Superior temporal gyrus (tissue), 1 donor: ENCODE data around the gene PLCB2.
A peak's percentile ranks its signal among the peaks of the same experiment; 100 is the strongest.

Experiments used
- DNase-seq: peaks from one replicate; pipeline ENCODE4 v3.0.0-alpha.2; 2016; ENCODE audit errors: extremely low spot score

PLCB2 gene

DNA sequence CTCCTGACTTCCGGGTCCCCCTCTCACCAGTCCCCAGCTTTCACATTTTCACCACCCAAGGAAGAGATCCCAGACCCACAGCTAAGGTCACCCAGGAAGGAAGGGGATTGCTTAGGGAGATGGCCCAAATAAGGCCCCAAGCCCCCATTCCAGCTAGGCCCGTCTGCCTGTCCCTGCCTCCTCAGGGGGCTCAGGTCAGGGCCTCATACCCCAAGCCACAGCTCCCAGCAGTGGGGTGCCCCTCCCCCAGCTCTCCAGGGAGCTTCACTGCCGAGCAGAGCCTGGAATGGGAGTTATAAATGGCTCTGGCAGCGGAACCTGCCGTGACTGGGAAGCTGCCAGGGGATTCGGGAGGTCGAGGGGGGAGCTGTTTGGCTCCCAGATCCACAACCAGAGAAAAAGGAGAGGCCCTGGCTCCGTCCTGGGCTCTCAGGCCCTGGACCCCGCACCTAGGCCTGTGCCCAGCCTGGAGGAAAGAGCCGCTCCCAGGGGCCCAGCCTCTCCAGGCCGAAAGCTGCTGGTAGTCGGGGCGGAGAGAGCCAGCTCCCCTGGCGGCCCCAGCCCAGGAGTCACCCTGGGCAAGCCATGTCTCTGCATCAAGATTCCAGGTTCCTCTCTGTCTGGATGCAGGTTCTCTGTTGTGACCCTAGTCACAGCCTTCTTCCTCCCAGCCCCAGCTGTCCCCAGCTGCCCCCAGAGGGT is 32.5 kb upstream of the PLCB2 start:
- peak; percentile 58 for DNase-seq

DNA sequence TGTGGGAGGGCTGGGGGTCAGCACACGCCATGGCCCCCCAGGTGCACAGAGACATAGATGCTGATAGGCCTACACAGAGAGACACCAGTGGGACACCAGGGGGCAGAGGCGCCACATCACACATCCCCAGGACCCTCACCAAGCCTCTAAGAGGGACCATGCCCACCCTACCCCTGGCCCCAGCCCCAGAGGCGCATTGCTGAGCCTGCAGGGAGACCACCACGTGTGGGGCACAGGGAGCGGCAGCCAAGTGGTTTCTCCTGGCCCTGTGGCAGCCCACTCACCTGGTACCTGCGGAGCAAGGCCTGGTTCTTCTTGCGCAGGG is 31.8 kb upstream of the PLCB2 start:
- no peak for DNase-seq

DNA sequence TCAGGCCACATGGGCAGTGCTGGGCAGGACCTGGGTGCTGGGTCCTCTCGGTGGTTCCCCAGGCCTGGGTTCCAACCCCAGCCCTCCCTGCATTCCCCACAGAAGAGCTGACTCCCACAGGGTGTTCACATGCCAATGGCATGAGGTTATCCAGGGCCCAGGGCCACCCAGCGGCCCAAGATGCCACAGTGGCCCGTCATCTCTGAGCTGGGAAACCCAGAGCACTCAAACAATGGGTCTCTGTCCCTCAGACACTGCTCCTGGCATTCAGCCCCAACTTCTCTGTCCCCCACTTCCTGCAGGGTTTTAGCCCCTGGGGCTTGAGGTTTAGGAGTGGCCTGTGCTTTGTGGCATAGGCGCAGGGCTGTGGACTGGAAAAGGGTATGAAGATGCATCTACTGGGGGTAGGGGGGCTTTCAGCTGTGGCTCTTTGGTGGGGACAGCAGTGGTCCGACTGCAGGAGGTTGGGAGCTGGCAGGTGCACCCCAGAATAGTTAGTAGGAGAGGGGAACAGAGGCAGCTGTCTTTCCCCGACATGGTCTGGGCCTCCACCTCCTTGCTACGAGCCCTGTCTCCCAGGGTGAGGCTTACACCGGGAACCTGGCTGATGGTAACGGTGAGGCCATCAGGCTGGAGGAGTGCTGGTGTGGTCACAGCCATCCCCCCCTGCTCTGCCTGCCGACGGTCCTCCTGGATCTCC is 31.3 kb upstream of the PLCB2 start:
- peak; percentile 85 for DNase-seq

DNA sequence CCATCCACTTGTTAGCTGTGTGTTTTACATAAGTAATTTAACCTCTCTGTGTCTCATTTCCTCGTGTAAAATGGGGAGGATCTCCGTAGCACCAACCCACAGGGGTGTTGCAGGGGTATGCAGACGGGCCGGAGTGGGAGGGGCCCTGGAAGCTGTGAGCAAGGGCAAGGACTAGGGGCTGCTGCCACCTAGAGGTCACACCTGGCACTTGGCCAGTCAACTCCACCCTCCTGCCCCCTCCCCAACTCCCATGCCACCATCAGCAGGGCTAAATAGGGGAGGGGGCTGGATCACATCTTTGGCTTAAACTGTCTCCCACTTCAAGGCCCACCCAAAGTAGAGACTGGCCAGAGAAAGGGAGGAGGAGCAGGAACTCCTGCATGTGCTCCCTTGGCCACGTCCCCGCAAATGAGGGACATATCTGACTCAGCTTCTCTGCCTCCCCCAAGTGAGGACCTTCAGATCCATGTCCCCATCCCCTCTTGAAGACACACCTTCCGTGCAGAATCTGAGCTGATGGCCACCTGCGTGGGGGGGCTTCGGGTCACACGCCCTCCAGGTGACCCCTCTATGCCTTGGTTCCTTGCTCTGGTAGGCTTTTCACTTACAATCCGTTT is 30.4 kb upstream of the PLCB2 start:
- DNase-seq, result no peak

DNA sequence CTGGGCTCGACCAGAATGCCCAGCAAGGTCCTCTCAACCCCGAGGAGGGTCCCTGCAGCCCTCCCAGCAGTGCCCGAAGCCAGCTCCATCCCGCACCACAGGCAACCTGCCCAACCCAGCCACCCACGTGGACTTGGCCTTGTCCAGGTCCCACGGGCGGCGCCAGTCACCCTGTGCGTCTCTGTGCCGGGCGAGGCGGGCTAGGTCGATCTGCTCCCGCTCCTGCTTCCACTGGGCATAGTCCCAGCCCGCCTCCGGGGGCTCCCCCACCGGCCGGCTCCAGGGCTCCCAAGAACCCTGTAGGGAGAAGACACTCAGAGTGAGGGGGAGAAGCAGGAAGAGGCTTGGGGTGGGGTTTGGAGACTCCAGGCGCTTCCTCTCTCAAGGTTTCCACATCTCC is 29.9 kb upstream of the PLCB2 start:
- DNase-seq, result no peak

DNA sequence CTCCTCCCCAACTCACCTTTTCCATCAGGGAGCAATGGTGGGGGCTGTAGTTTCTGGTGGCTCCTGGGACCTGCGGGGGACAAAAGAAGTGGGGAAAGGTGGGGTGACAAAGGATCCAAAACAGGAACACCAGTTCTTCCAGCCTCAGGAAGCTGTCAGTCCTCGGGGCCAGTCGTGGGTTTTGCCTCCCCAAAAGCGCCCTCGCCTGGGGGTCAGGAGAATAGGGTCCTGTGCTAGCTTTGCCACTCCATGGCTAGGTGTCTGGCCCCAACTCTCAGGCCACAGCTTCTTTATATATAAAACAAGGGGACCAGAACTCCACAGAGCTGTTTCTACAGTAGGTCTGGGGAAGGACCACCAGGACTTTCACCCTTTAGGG is 29.0 kb upstream of the PLCB2 start:
- DNase-seq, result no peak

DNA sequence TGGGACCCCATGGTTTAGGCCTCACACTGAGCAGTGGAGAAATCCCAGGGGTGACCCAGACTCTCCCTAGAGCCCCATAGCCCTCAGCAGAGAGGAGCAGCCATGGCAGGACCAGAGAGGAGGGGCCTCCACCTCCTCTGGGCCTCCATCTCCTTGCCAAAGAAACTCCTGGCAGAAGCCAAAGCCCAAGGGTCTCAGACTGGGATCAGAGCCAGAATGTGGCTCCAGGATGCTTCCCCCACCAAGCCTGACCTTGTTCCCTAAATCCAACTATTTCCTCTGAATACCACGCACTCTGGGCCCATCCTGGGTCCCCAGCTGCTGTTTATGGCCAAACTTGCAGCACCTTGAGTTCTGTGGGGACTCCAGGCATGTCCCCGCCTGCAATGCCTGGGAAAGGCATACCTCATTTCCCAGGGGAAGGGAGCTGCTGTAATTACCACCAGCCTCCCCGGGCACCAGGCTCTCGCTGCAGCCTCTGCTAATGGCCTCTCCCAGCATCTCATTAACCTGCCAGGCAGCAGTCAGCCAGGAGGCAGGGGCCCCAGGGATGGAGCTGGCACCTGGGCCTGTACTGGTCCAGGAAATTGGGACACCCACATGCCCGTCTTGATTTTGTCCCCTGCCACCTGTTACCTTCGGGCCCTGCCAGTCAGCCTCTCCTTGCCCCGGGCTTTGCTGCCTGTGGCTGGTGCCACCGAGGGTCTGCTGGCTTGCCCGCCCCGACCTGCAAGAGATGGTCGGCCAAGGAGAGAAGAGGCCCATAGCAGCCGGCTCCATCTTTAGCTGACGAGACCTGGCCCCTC is 28.4 kb upstream of the PLCB2 start:
- no peak for DNase-seq

DNA sequence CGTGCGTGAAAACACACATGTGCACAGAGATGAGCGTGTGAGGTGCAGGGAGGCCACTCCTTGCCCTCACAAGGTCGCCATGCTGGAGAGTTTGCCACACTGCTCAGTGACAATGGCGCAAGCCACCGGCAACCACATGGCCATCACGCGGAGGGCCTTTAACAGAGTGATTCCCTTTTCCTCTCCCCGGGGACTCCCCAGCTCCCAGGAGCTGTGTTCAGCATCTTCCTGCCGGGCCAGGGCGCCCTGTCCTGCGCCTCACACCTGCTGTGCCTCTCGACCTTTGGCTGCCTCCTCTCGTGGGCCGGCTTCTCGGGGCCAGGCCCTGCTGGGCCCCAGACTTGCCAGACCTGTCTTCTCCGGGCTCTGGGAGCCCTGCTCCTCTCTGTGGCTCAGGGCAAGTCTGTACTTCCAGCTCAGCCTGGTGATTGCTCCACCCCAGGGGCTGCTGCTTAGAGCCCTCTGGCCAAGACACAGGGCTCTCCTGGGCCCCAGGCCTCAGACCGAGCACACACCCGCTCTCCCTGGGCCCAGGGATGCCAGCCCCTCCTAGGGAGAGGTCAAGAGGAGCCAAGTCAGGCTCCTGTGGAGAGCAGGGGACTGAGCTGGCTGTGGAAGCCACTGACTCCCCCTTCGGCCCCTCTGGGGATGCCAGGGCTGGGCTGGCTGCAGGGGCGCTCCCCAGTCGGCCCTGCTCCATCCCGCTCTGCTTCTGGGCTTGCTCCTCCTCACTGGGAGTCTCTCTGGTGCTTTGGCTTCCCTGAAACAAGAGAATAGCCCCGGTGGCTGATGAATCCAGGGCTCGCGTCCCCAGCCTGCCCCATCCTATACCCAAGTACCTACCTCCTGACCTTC is 27.4 kb upstream of the PLCB2 start:
- DNase-seq, result no peak

DNA sequence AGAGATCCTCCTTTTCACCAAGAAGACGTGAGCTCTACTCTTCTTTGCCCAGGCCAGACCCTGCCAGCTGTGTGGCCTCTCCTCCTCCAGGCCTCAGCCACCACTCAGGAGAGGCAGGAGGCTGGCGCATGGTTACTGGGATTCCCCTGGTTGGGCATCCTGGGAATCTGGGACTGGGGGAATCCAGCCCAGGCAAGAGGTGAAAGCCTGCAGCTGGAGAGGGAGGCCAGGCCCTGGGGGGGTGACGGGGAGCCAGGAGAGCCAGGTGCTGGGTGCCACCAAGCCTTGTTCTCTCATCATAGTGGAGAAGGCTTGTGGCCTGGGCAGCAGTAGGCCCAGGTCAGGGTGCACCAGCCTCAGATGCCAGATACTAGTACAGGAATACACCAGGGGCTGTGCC is 26.8 kb upstream of the PLCB2 start:
- DNase-seq, result no peak

DNA sequence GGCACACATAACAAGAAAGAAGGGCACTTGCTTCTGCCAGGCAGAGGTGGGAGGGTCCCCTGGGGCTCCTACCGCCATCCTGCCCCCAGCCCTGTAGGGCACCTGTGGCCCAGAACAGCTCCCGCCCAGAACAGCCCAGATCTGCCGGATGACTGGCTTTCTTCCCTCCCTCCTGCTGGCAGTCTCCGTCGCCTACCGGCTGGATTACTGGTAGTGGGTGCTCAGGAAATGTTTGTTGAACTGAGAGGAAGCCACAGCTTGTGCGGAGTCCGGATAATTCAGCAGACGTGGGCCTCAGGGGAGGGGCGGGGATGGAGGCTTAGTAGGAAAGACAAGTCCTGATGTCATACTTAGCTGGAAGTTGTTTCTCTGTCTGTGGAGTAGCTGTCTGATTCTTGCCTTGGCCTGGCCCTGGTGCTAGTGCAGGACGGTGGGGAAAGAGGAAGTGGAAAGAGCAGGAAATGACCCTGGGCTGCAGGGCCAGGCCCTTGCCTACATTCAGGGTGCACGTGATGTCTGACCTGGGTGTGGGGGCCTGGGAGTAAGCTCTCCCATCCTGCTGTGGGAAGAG is 26.3 kb upstream of the PLCB2 start:
- DNase-seq, result no peak

DNA sequence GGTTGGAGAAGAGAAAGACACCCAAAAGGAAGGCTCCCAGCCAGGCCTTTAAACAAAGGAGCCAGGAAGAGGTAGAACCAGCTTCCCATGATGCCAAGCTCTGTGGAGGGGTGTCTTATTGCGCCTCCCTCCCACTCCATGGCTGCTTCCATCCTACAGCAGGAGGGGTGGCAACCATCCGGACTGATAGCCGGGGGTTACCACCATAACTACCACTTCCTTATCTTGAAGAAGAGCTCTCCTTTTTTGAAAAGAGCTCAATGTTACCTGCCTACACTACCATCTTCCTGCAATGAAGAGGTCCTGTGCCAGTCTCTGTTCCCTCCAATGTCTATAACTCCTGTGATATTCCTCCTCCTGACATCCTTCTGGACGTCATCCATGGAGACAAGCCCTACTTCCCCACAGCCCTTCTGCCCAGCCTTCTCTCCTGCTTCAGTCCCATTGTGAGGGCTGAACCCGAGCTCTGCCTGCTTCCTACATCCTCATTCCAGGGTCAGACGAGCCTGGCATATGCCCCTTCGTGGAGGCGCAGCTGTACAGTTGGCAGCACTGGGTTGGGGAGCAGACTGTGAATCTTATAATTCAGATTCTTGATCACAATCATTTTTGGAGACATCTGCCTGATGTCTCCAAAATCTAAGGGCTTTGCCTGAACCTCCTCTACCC is 24.5 kb upstream of the PLCB2 start:
- DNase-seq, result no peak

DNA sequence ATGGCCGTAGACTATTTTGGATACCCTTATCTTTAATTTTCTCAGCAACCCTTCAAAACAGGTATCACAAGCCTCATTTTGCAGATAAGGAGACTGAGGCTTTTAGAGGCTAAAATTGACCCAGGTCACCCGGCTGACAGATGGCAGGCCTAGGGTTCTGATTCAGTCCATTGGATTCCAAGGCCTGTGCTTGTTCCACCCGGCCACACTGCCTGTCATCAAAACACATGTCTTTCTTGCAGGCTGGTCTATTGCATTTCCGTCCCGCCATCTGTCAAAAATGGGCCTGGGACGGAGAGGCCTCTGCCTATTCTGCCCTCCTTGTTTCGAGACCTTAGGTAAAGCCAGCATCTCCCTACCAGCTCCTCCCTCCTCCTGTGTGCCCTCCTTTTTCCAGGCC is 23.9 kb upstream of the PLCB2 start:
- no peak for DNase-seq

DNA sequence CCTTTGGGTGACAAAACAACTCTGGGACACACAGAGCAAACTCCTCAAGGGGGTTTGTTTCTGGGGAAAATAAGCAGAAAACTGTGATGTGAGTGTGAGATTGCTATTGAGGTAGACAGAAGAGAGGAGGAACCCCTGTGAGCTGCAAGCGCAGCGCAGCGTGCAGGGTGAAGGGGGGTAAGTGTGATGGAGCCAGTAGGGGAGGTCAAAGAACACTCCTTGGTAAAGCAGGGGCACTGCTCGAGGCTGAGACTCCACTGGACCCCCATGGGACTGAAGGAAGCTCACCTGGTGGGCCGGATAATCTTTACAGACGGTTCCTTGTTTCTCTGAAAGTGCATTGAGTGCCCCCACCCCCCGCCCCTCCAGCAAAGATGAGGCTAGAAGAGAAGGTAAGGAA is 23.3 kb upstream of the PLCB2 start:
- DNase-seq, result no peak

DNA sequence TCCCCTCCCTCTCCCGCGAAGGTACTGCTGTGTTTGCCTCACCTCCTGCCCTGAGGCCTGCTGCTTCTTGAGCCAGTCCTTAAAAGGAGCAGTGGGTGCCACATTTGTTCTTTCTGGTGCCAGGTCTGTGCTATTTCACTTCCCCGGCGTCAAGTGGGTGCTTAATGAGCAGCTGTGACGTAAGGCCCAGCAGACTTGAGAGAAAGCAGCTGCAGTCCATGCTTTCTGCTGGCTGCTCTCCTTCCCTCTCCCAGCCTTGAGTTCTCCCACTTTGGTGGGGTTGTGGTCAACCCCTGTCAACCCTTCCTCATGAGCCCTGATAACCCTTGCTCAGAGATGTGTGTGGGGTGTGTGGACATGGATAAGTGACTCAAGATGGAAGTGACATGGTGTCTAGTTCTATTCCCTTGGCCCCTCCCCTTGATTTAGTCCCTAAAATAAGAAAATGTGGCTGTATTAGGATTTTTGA is 22.7 kb upstream of the PLCB2 start:
- no peak for DNase-seq

DNA sequence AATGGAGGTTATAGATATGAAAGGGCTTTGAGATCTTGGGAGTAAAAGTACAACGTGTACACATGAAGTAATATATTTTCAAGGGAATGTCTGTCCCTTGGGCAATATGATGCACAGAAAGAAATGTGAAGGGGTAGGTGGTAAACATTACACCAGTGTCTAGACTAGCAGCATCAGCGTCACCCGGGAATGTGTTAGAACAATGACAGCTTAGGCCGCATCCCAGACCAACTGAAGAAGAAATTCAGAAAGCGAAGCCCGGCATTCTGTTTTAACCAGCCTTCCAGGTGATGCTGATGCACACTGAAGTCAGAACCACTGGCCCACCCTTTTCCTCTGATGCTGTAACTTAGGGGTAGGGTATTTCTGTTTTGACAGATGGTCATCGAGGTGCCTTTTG is 22.1 kb upstream of the PLCB2 start:
- DNase-seq, result no peak

DNA sequence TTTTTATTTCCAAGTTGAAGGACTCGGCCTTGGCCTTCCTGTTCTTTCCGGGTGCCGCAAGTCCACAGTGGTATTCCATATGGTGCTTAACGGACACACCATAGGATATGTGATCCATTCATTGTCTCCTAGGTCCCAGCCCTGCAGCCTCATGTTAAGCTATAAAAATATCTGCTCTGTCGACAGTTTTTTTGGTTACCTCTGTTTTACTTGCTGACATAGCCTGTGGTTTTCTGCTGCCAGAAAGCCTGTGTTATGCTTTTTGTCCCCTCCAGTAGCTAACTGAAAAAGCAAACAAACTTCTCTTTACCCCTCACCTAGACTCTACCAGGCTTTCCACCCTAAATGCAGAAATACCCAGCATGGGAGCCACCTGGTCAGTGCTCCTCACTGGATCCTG is 21.0 kb upstream of the PLCB2 start:
- DNase-seq, result no peak

DNA sequence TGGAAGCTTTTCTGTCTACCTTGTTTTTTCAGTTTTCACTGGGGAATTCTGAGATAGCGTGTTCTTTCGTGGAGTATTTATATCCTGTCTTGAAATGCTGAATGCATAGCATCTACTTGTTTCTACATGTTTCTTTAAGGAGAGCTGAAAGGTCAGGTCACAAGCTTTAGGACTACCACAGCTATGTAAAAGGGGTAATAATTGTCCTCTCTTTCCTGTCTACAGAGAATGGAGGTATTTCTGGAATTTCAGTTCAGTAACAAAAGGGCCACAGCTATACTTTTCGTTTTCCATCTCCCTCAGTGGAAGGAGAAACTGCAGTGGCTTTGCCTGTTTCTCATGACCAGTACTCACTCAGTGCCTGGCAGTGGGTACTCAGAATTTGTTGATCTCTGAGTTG is 20.4 kb upstream of the PLCB2 start:
- no peak for DNase-seq

DNA sequence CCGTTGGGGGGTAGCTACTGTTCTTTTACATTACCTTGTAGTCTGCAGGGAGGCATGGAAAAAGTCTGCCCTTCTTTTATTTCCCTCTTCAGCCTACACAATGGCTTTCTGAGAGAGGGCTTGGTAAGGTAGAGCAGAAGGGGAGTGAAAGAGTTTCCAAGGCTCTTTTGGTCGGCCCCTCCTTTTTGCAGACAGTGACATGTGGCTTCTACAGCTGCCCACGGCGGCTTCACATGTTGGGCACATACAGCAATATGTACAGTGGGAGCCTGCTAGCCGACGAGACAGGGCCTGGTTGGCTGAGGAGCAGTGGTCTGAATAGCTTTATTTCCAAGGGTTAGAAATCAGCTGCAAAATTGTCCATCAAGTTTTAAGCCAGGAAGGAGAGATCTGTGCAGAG is 19.7 kb upstream of the PLCB2 start:
- DNase-seq, result no peak

DNA sequence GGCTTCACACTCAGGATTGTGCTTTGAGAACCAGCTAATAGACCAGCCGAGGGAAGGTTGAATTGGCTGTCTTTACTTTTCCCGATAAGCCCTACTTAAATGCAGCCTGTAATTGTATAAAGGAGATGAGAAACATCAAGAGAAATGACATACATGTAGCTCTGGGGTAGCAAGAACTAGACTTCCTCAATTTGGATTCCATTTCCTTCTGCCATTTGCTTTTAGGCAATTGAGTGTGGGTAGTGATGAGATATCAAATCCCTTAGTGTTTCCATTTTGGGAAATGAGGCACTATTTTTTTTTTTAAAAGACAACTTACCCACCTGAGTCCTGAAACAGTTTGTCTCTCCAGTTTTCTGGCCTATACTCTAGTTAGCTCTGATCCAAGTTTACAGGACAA is 18.0 kb upstream of the PLCB2 start:
- DNase-seq, result no peak

DNA sequence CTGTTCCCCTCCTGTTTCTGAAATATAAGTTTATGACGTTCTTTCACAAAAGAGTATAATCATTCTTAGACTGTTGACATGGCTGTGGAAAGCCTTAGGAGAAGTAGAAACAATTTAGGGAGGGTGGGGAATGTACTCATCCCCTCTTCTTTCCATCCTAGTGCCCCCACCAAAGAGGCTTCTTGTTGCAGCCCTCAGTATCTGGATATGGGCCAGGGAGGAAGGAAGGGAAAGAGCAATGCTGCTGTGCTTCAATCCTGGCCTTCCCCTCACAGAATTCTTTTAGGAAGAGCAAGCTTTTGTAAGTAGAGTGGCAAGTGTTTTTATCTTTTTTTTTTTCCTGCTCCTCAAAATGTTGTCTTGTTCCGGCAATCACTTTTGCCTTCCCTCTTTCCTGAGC is 17.5 kb upstream of the PLCB2 start:
- no peak for DNase-seq
